Aorta (tissue), 5 donors: Measurements from ENCODE around the gene DNAH7. TPM values are rescaled to one million over a fixed set of nuclear protein-coding genes. Genes with fewer than 3 reads are reported as not detected.

Experiments used
- ATAC-seq: fragments of 200-7000 bp; cut with Tn5 transposase; one replicate; pipeline ENCODE4 v1.9.1; 2022; ENCODE audit warnings: moderate library complexity; ENCODE audit not compliant: low FRiP score
- DNase-seq, 2 donors: peaks; one replicate each; pipeline ENCODE4 v3.0.0-alpha.2; 2020
- H3K27ac ChIP-seq, 2 donors: one replicate each; pipeline ENCODE4 v1.5.1; 2013; ENCODE audit warnings: low read length in 2 of 2, mild to moderate bottlenecking in 2 of 2, moderate library complexity in 2 of 2, control low read depth in 1 of 2, inconsistent platforms in 1 of 2, low read depth in 1 of 2
- H3K27me3 ChIP-seq, 2 donors: one replicate each; pipeline ENCODE4 v1.6.1; 2013; ENCODE audit warnings: control low read depth in 1 of 2, low read length in 1 of 2, mild to moderate bottlenecking in 1 of 2, moderate library complexity in 1 of 2; ENCODE audit not compliant: insufficient read depth in 2 of 2, control insufficient read depth in 1 of 2
- H3K36me3 ChIP-seq, 2 donors: one replicate each; pipeline ENCODE4 v1.6.1; 2013; ENCODE audit warnings: control low read depth in 1 of 2, low read length in 1 of 2, mild to moderate bottlenecking in 1 of 2; ENCODE audit not compliant: insufficient read depth in 2 of 2, control insufficient read depth in 1 of 2
- H3K4me1 ChIP-seq, 2 donors: one replicate each; pipeline ENCODE4 v1.6.1; 2013; ENCODE audit warnings: low read length in 2 of 2, control low read depth in 1 of 2, mild to moderate bottlenecking in 1 of 2, moderate library complexity in 1 of 2; ENCODE audit not compliant: insufficient read depth in 2 of 2, control insufficient read depth in 1 of 2
- H3K4me3 ChIP-seq, 2 donors: one replicate each; pipeline ENCODE4 v1.5.1; 2013; ENCODE audit warnings: low read length in 2 of 2, control low read depth in 1 of 2, mild to moderate bottlenecking in 1 of 2
- H3K9me3 ChIP-seq: one replicate; pipeline ENCODE4 v1.6.1; 2013; ENCODE audit warnings: mild to moderate bottlenecking, low read length; ENCODE audit not compliant: control insufficient read depth
- WGBS, 2 donors: extraction: QIAGEN DNeasy Blood & Tissue Kit; methylation state at CpG; one replicate each; pipeline ENCODE4 v1.1.7; 2013; 5-methylcytosine and 5-hydroxymethylcytosine counted together
- intact Hi-C, 2 donors: fragments of 100-400 bp; cut with DNase I; formaldehyde crosslinking; loops; one replicate each; pipeline versions ENCODE4 v1.14.2 to v1.15.0; 2022
- polyA plus RNA-seq, 2 donors: library from polyadenylated mRNA; stranded (reverse); fragments of 200-250 nt; gene quantifications; one replicate each; pipeline ENCODE4 v1.2.3, GENCODE V29; 2013
- total RNA-seq, 2 donors: library from RNA; stranded (reverse); fragmentation: NEBNext Ultra II Directional; extraction: Animal tissue kit (Norgen Biotek cat#: 25700); gene quantifications; one replicate each; pipeline ENCODE4 v1.2.1, GENCODE V29; 2021
- donor health status: healthy with polysubstance abuse.
- donor health status: Bipolar disorder and iron deficiency.
- donor health status: DM: no; HTN: no; CAD: no.
- donor health status: DM: no; HTN: no; CAD: no.
- donor health status: DM: yes; HTN: yes; CAD: no.

Gene DNAH7
- total and polyA plus RNA-seq, 4 donors = 0.71 to 2.7 (median 1.5) TPM

- intact Hi-C loops = no loop called here
- H3K9me3 ChIP-seq = no peaks in the 10 kb centered on the region
- H3K4me1 ChIP-seq = no peaks in the 10 kb centered on the region
- no peak overlapping the region for H3K27ac ChIP-seq
- ATAC-seq = no peak
- H3K4me3 ChIP-seq = no peak overlapping the region
- no peaks in the 10 kb centered on the region for H3K27me3 ChIP-seq
- no peak for DNase-seq
- no peaks in the 10 kb centered on the region for H3K36me3 ChIP-seq
Observed at GRCh38 chr2:195763866-195764265, 304.8 kb downstream of the DNAH7 start.

GRCh38 chr2:195759877-195760276 lies 308.8 kb downstream of the DNAH7 start:
- H3K27me3 ChIP-seq = no peaks in the 10 kb centered on the region
- WGBS, 2 donors = 89 to 92% methylated on average over 1 of the region's 1 CpG
- no peaks in the 10 kb centered on the region for H3K36me3 ChIP-seq
- H3K4me3 ChIP-seq = no peak overlapping the region
- no peaks in the 10 kb centered on the region for H3K9me3 ChIP-seq
- no peak for ATAC-seq
- H3K4me1 ChIP-seq = no peaks in the 10 kb centered on the region
- intact Hi-C loops = no loop called here
- DNase-seq = no peak
- no peak overlapping the region for H3K27ac ChIP-seq

- 92 to 98% methylated on average over 3 of the region's 3 CpGs for WGBS, 2 donors
- intact Hi-C loops = no loop called here
- H3K27ac ChIP-seq = no peak overlapping the region
- DNase-seq (no peak), ATAC-seq (no peak)
- no peaks in the 10 kb centered on the region for H3K4me1 ChIP-seq
- no peaks in the 10 kb centered on the region for H3K27me3 ChIP-seq
- H3K9me3 ChIP-seq = no peaks in the 10 kb centered on the region
- no peaks in the 10 kb centered on the region for H3K36me3 ChIP-seq
- no peak overlapping the region for H3K4me3 ChIP-seq
Observed at GRCh38 chr2:195758846-195759245, 309.8 kb downstream of the DNAH7 start.

GRCh38 chr2:195756218-195756942 lies 312.3 kb downstream of the DNAH7 start:
- Histone ChIP-seq H3K4me3 (no peak overlapping the region), H3K27ac (no peak overlapping the region), H3K27me3 (no peaks in the 10 kb centered on the region), H3K36me3 (no peaks in the 10 kb centered on the region), H3K4me1 (no peaks in the 10 kb centered on the region), H3K9me3 (no peaks in the 10 kb centered on the region)
- WGBS, 2 donors = 77 to 81% methylated on average over 7 of the region's 7 CpGs
- intact Hi-C loops = no loop called here
- DNase-seq (no peak), ATAC-seq (no peak)

- peaks cover 1 to 3% of the 10 kb centered on the region in 2 donors for H3K36me3 ChIP-seq
- ATAC-seq (no peak), DNase-seq (no peak)
- no peaks in the 10 kb centered on the region for H3K27me3 ChIP-seq
- no peak overlapping the region for H3K4me3 ChIP-seq
- no peaks in the 10 kb centered on the region for H3K4me1 ChIP-seq
- WGBS, 2 donors = 87 to 94% methylated on average over 1 of the region's 1 CpG
- H3K9me3 ChIP-seq = no peaks in the 10 kb centered on the region
- H3K27ac ChIP-seq = no peak overlapping the region
- intact Hi-C loops = no loop called here
Observed at GRCh38 chr2:195741191-195741590, 327.4 kb downstream of the DNAH7 start.

GRCh38 chr2:195737511-195738325 lies 330.9 kb downstream of the DNAH7 start:
- DNase-seq = no peak
- H3K4me1 ChIP-seq = no peaks in the 10 kb centered on the region
- intact Hi-C loops = no loop called here
- WGBS, 2 donors = 75 to 81% methylated on average over 5 of the region's 5 CpGs
- peaks cover 1 to 3% of the 10 kb centered on the region in 2 donors for H3K36me3 ChIP-seq
- no peaks in the 10 kb centered on the region for H3K27me3 ChIP-seq
- no peaks in the 10 kb centered on the region for H3K9me3 ChIP-seq
- no peak overlapping the region for H3K27ac ChIP-seq
- H3K4me3 ChIP-seq = no peak overlapping the region
- ATAC-seq = no peak

- DNase-seq (no peak), ATAC-seq (no peak)
- intact Hi-C loops = no loop called here
- Histone ChIP-seq H3K36me3 (peaks cover 0 to 2% of the 10 kb centered on the region in 2 donors), H3K9me3 (no peaks in the 10 kb centered on the region), H3K27ac (no peak overlapping the region), H3K4me3 (no peak overlapping the region), H3K4me1 (no peaks in the 10 kb centered on the region), H3K27me3 (no peaks in the 10 kb centered on the region)
- 93 to 99% methylated on average over 1 of the region's 1 CpG for WGBS, 2 donors
Observed at GRCh38 chr2:195735347-195735746, 333.3 kb downstream of the DNAH7 start.

- DNase-seq (no peak), ATAC-seq (no peak)
- Histone ChIP-seq H3K4me3 (no peak overlapping the region), H3K27me3 (no peaks in the 10 kb centered on the region), H3K36me3 (peaks cover 0 to 4% of the 10 kb centered on the region in 2 donors), H3K27ac (no peak overlapping the region), H3K9me3 (no peaks in the 10 kb centered on the region), H3K4me1 (no peaks in the 10 kb centered on the region)
- WGBS, 2 donors = 80 to 82% methylated on average over 2 of the region's 2 CpGs
- intact Hi-C loops = no loop called here
Observed at GRCh38 chr2:195734931-195735330, 333.7 kb downstream of the DNAH7 start.

- Histone ChIP-seq H3K4me1 (no peaks in the 10 kb centered on the region), H3K36me3 (peaks cover 0 to 4% of the 10 kb centered on the region in 2 donors), H3K4me3 (no peak overlapping the region), H3K27me3 (no peaks in the 10 kb centered on the region), H3K27ac (no peak overlapping the region), H3K9me3 (no peaks in the 10 kb centered on the region)
- 94 to 95% methylated on average over 6 of the region's 6 CpGs for WGBS, 2 donors
- intact Hi-C loops = no loop called here
- DNase-seq (no peak), ATAC-seq (no peak)
Observed at GRCh38 chr2:195734395-195734794, 334.2 kb downstream of the DNAH7 start.
